GM18517 (cell line): ENCODE results near the gene ELF2.
"Not testable (repeated sequence)": the region's sequence is repeated elsewhere in the genome, so short reads cannot be mapped to it uniquely, and the experiment has no call there.

Experiments
- ATAC-seq: cut with Tn5 transposase; IDR thresholded peaks from one replicate; pipeline ENCODE4 v1.9.1; 2021; ENCODE audit warnings: mild to moderate bottlenecking, moderate library complexity; ENCODE audit not compliant: unreplicated experiment

ELF2 gene

DNA sequence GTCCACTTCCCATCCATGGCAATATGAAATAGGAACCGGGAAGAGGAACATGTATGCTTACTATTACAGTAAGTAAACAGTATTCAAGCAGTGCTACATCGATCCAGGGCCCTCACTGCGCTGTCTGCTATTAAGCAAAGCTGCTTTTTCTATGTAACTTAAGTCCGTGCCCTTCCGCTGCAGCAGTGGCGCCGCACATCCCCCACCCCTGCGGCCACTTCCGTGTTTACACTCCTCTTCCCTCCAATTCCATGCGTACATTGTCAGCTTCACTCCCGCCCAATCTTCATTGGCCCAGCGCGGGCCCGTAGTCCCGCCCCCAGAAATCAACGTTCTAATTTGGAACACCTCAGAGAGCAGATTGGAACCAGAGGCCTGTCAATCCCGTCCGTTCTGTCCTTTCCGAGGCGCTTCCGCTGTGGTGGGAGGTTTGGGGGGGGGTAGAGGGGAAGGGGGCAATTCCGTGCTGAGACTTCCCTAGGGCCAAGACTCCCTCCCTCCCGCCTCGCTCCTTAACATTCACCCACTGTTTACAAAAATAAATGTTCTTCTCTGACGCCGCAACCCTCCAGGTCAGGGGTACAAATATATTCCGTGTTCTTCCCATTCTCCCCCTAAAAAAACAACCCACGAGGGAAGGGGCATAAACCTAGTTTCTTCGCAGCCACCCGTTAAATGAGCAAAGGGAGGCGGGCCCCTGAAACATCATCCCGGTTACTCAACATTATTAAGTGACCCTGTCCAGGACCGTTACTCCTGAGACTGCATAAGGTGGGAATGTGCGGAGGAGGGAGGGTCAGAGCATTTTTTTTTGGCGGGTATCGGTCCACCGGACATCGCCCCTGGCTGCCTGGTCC, 94.0 kb downstream of the ELF2 start:
- peak; percentile 88 for ATAC-seq

DNA sequence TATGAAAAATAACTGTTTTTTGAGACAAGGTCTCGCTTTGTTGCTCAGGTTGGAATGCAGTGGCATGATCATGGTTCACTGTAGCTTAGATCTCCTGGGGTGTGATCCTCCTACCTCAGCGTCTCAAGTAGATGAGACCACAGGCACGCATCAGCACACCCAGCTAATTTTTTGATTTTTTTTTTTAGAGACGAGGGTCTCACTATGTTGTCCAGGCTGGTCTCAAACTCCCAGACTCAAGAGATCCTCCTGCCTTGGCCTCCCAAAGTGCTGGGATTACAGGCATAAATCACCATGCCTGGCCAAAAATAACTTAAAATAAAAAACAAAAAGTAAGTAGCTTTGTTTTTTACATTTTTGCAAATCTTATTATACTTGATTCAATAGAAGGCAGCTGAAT, 98.1 kb downstream of the ELF2 start:
- no peak for ATAC-seq

DNA sequence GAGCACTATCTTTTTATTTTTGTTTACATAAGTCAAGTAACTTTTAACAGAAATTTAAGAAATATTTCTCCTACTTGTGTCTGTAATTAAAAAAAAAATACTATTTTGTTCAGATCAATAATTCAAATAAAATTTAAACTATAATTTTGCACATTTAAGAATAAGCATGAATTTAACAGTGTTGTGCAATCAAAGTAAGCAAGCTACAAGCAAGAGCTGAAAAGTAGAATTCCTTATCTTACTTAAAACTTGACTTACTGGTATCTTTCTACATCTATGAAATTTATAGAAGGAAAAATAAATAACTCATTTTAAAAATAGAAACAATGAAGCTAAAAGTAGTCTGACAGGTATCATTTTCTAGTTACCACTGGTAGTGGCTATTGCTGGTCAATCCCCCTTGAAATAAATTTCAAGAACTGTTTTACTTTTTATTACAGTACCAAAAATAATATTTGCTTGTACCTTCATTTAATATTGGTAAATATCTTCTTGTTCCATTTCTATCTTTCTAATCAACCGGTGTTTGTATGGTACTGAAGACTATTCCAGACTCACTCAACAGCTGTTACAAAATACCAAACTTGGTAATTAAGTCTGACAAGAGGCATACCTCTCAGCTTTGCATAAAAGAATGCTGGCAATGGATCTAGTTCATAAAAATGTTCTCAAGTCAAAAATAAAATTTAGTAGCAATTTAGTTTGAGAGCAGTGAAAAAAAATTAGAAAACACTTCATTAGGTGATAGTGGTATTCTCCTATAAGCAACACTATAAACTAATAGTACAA, 99.3 kb downstream of the ELF2 start:
- no peak for ATAC-seq

DNA sequence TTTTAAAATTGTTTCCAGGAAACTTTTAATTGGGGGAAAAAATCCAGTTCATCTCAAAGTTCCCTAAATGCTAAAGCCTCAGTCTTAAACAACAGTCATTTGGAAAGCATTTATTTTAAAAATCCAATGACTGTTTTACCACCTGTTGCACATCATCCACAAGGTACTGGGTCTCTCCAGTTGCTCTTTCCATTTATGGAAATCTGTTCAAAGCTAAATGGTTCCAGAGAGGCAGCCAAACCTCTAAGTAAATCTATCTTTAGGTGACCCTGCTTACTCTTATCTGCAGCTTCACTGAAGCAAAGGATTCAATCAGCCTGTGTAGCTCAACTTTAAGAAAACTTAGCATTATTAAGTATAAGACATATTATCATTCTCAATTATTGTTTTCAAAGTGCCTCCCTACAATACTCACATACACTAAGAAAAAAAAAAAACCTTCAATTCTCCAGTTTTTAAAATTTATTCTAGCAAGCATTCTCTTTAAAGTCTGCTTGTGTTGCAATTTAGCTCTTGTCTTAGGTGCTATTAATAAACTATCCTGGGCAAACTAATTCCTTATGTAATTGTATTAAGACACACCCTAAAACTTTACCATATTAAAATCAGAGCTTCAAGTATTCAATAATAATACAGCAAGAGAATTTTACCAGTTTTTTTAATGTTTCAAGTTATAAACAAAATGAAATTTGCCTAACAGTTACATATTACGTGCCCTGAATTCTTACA, 100.8 kb downstream of the ELF2 start:
- no peak for ATAC-seq

DNA sequence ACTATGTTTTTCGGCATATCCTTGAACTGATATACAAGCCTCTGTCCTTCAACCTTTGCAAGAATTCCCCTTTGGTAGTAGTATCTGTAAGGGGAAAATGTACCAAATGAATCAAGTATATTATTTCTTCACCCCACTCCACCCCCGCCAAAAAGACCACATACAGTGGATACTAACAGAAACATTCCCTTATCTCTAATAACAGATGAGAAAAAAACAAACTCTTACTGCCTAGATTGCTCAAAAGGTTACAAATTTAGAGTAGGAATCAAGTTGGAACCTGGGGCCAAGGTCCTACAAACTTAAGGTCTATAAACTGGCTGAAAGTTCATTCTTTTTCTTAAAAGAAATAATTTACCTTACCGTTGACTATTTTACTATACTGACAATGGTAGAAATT, 116.4 kb downstream of the ELF2 start:
- ATAC-seq: no peak

DNA sequence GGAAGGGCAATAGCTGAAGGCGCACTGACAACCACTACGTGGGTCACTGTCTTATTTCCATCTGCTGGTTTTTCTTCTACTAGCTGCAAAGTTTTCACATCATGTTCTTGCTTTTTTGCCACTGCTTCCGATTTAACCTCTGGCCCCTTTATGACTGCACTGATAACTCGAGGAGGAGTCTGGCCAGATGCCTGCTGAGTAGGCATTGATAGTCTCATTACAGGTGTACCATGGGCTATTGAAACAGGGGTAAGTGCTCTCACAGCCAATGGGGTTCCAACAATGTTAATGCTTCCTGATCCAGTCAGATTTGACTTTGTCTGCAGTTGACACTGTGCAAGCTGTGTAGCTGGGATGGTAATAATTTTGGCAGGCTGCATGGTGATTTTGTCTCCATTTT, 118.0 kb downstream of the ELF2 start:
- not testable (repeated sequence) for ATAC-seq

DNA sequence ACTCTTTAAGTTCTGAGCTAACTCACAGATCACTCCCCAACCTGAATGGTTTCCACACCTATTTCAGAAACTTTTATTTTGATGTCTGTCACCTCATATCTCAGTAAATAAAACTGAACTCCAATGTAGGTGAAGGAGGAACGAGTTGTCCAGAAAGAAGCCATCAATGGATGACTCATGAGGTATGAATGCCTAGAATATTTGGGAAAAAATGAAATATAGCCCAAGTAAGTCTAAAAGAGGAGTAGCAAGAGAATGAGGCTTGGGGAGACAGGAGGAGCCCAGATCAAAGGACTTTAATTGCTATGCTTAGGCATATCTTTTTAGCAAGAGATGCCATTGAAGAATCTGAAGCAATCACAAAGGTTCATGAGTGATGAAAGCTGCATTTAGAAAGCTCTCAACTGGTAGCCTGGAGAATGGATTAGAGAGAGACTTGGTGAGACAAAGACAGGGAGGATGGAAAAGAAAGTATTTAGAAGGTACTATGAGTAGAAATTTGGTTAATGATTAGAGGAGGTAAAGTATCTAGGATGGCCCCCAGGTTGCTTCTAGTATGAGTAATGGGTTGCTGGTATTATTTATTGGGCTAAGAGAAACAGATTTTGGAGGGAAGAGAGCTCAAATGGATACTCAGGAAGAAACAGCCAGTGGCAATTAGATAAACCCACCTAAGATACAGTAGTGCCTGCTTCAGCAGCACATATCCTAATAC, 122.1 kb downstream of the ELF2 start:
- ATAC-seq: no peak

DNA sequence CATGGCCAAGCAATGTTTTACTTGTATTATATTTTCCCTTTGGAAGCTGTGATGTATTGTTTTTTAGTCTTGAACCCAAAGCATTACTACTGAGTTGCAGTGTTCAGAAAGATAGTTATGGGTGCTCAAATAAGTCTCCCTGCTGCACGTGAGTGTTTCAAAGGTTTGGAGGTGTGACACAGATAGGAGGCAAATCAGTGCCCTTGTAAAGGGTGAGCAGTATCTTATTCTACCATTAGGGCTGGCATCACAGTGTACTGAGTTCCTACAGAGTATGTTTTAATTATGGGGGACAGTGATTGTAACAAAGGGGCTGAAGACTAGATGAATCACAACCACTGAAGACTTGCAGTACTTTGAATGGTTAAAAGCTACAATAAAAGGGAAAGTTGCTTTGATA, 123.1 kb downstream of the ELF2 start:
- ATAC-seq: no peak

DNA sequence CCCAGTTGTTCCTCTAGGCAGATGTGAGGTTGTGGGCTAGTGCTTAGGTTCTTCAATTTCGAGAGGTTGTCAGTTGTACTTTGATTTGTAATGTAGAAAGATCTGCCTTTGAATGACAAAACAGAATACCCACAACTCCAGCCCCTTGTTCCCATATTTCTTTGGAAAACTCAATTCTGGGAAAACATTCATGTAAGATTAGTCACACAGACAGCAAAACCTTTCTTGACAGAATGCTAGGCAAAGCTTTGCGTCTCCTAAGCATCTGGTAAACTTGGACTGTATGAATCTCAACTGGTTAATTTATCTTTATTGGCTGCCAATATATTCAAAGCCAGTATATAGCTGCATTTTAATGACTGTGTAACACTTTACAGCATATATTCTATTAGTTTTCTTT, 126.6 kb downstream of the ELF2 start:
- ATAC-seq: no peak

DNA sequence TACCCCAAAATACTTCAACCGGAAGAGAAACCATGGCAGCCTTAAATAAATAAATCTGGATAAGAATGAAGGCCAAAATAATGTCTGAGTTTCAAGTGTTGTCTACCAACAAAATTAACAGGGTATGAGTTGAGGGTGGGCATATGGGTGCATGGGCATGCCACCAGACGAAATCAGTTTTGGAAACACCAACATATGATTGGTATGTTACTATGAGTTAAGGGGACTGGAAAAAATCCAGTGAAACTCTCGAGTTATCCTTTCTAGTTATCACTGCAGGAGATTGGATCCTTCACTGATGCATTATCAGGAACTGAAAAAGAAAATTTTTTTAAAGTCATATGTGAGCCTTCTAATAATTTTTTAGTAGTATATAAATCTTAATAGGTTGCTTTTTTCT, 129.0 kb downstream of the ELF2 start:
- ATAC-seq: no peak

DNA sequence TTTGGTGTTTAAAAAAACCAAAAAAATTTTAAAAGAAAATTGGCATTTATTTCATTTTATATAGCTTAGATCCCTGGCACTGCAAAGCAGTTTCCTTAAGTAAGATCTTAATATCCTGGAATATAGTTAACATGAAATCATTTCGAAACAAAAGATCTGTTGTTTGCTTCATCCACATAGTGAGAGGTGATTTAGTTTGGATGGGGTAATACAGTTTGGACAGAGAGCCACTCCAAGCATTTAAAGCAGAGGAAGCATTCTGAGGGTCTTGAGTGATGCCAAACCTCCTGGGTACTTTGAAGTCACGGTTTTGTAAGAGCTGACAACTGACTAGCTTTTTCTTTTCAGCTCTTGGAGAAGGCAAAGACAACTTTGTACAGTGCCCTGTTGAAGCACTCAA, 132.7 kb downstream of the ELF2 start:
- no peak for ATAC-seq

DNA sequence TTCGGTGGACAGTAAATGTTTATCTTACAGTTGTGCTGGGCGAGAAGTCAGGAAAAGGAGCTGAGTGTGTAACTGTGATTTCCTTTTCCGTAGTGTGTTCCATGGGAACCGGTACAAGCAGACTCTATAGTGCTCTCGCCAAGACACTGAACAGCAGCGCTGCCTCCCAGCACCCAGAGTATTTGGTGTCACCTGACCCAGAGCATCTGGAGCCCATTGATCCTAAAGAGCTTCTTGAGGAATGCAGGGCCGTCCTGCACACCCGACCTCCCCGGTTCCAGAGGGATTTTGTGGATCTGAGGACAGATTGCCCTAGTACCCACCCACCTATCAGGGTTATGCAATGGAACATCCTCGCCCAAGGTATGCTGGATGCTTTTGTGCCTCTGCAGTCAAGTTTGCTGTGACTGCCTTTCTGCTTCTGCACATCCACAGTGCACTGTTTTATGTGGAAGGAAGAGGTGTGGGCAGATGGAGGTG, 134.0 kb downstream of the ELF2 start:
- ATAC-seq: no peak

DNA sequence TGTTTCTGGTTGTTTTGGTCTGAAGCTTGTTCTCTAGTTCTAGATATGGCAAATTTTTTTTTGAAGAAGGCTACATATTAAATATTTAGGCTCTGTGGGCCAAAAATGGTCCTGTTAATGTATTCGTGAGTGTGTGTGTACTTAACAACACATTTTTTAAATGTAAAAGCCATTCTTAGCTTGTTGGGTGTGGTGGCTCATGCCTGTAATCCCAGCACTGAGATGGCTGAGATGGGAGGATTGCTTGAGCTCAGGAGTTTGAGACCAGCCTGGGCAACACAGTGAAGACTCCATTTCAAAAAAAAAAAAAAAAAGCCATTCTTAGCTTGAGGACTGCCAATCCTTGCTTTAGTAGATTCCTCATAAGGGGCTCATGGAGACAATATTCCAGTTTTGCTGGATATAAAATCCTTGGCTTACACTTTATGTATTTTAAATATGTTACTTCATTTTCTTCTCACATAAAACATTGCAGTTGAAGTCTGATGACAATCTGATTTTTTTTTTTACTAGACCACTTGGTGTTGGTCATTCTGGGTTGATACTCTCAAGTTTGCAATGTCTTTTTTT, 138.1 kb downstream of the ELF2 start:
- no peak for ATAC-seq

DNA sequence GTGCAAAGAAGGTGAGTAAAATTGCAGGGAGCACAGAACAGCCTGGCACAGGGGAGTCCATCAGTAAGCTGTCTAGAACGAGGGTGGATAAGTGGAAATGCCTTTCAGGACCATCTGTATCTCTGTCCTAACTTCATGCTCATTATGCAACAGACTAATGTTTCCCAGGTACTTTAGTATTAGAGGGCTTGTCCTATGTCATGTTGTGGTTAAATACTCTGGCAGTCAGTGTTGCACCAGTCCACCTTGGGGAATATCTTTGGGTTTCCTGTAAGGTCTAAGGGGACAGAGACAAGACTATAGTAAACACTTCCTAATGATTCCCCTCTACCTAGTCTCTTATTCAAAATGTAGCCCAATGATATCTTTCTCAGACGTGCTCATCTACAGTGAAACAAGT, 140.1 kb downstream of the ELF2 start:
- ATAC-seq: no peak

DNA sequence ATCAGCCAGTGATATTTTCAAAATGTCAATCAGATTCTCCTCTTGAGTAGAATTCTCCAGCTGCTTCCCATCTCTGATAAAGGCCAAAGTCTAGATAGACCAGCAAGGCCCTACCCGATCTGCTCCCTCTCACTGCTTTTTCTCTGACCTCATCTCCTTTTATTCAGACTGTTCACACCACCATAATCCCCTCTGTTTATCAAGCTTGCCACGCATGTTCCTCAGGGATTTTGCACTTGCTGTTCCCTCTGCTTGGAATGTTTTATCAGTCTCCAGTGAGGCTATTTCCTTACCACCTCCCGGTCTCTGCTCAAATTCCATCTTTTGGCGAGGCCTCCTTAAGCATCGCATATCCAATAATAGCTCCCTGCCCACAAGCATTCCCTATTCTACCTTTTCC, 141.4 kb downstream of the ELF2 start:
- no peak for ATAC-seq

DNA sequence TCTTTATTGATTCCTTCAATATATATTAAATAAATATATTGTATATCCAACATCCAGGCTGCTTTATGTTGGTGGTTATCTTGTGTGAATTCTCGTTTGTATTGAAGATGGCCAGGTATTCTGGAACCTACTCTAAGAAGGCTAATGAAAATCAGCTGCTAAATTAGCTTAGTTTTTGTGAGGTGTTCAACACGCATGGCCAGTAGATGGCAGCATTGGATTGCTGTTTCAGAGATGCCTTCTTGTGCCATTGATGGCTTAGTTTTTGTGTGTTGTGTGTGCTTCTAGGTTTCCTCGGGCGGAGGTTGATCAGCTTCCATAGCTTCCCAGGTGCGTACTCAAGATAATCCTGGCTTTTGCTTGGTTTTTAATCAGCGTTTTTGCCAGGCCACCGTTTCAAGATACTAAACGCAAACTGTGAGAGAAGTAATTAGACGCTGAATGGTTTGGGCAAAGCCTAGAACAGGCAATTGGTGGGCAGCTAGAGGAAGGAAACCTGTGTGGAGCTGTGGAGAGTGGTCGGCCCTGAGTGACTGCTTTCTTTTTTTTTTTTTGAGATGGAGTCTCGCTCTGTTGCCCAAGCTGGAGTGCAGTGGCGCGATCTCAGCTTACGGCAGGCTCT, 146.3 kb downstream of the ELF2 start:
- ATAC-seq: peak; percentile 79

DNA sequence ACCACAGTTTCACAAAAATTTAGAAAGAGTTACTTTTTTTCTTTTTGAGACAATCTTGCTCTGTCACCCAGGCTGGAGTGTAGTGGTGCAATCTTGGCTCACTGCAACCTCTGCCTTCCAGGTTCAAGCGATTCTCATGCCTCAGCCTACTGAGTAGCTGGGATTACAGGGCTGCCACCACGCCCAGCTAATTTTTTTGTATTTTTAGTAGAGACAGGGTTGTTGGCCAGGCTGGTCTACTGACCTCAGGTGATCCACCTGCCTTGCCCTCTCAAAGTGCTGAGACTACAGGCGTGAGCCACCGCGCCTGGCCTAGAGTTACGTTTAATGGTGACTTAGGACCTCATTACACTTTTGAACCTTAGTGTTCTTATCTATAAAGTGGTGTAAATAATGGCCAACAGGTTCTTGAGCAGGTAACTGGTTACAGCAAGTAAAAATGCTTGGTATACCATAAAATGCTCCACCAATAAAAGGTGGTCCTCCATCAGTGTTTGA, 147.1 kb downstream of the ELF2 start:
- ATAC-seq: not testable (repeated sequence)

DNA sequence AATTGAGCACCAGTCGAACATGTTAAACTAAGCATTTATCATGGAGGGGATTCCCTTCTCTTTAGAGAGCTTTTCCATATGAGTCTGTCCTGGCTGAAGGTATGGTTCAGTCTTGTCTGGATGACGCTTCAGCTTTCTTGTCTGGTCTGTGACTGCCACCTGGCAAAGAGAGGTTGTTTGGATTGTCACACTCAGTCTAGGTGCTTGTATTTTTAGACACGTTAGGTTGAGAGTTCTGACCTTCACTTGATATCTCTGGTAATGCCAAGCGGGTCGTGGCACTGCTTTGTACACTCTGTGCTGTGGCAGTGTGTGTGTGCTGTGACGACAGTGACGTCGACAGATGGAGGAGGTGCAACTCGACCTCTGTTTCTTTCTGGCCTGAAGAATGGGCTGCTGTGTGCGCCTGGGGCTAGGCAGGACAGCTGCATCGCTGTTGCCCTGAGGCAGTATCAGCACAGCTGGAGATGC, 148.8 kb downstream of the ELF2 start:
- ATAC-seq: no peak

DNA sequence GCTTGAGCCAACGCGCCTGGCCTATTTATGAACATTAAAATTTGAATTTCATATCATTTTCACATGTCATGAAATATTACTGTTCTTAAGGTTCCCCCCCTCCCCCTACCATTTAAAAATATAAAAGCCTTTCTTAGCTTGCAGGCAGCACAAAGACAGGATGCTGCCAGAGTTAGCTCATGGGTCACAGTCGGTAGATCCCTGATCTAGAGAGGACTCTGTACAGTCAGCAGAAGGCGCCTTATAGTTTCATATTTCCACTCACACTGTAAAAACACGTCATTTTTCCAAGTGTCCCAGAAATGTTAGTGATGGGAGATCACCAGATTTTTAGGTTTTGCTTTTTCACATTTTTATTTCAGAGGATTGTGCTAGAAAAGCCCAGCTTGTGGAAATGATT, 149.2 kb downstream of the ELF2 start:
- no peak for ATAC-seq

DNA sequence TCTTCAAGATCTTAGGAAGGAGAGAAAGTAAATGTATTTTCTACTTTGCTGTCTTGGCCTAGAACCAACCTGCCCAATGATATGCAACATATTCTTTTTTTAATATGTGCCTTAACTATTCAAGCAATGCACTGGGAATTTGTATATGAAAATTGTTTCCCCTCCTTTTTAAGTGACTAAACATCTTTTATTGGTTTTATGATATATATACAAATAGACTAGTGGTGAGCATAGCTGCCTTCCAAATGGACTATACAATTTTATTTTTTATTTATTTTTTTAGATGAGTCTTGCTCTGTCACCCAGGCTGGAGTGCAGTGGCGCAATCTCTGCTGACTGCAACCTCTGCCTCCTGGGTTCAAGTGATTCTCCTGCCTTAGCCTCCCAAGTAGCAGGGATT, 151.2 kb downstream of the ELF2 start:
- ATAC-seq: no peak
